Small intestine (tissue), 7 donors: ENCODE results near the gene ZMYM1. TPM values are rescaled to one million over a fixed set of nuclear protein-coding genes. Genes with fewer than 3 reads are reported as not detected.
"Not testable (repeated sequence)": the region's sequence is repeated elsewhere in the genome, so short reads cannot be mapped to it uniquely, and the experiment has no call there.

Source experiments
- DNase-seq, 2 donors: peaks; one replicate each; pipeline versions ENCODE4 v3.0.0 to v3.0.0-alpha.2; 2013
- FAIRE-seq: peaks from 2 replicates; lab custom pipeline; 2012; peaks lifted over from hg19 to GRCh38; lab: Jason Lieb, UNC
- H3K27ac ChIP-seq, 3 donors: one replicate each; pipeline ENCODE4 v1.5.1; 2013; ENCODE audit warnings: low read length in 2 of 3, mild to moderate bottlenecking in 2 of 3, control low read depth in 1 of 3, inconsistent platforms in 1 of 3, low read depth in 1 of 3, moderate library complexity in 1 of 3
- H3K27me3 ChIP-seq, 3 donors: one replicate each; pipeline ENCODE4 v1.6.1; 2013; ENCODE audit warnings: low read length in 3 of 3, inconsistent platforms in 1 of 3; ENCODE audit not compliant: control insufficient read depth in 3 of 3, insufficient read depth in 3 of 3
- H3K36me3 ChIP-seq, 3 donors: one replicate each; pipeline ENCODE4 v1.6.1; 2013; ENCODE audit warnings: low read length in 3 of 3, inconsistent platforms in 1 of 3, low read depth in 1 of 3, mild to moderate bottlenecking in 1 of 3, moderate library complexity in 1 of 3; ENCODE audit not compliant: control insufficient read depth in 3 of 3, insufficient read depth in 2 of 3
- H3K4me1 ChIP-seq, 3 donors: one replicate each; pipeline ENCODE4 v1.6.1; 2013; ENCODE audit warnings: low read length in 2 of 3, inconsistent platforms in 1 of 3, low read depth in 1 of 3, mild to moderate bottlenecking in 1 of 3, moderate library complexity in 1 of 3; ENCODE audit not compliant: control insufficient read depth in 3 of 3, insufficient read depth in 2 of 3
- H3K4me3 ChIP-seq, 3 donors: one replicate each; pipeline ENCODE4 v1.5.1; 2013; ENCODE audit warnings: low read length in 3 of 3, control low read depth in 1 of 3, inconsistent platforms in 1 of 3, low read depth in 1 of 3, mild to moderate bottlenecking in 1 of 3, moderate library complexity in 1 of 3
- H3K9me3 ChIP-seq, 2 donors: one replicate each; pipeline ENCODE4 v1.6.1; 2013; ENCODE audit warnings: low read depth in 1 of 2, low read length in 1 of 2; ENCODE audit not compliant: control insufficient read depth in 2 of 2, insufficient read depth in 1 of 2
- WGBS, 3 donors: extraction: QIAGEN DNeasy Blood & Tissue Kit; methylation state at CpG; one replicate each; pipeline ENCODE4 v1.1.7; 2013; 5-methylcytosine and 5-hydroxymethylcytosine counted together
- polyA plus RNA-seq, 4 donors: library from polyadenylated mRNA; stranded (reverse) in 3 of 4; unstranded in 1 of 4; fragments of 200-250 nt in 3 of 4; fragments of 120-200 nt in 1 of 4; gene quantifications; one replicate each; pipeline versions ENCODE4 v1.2.1 to v1.2.3, GENCODE V29; 2013
- donor health status: healthy with polysubstance abuse.
- donor health status: control.
- donor health status: control.
- donor health status: Bipolar disorder and iron deficiency.
- donor health status: healthy.

The ZMYM1 gene
- polyA plus RNA-seq, 4 donors, result 1.1 to 17.5 (median 3.2) TPM

- 75 to 95% (median 83%) methylated on average over 1 of the region's 1 CpG for WGBS, 3 donors
- H3K4me3 ChIP-seq, result no peak overlapping the region
These were observed 47.4 kb downstream of the ZMYM1 start for GRCh38 chr1:35126546-35126945.

GRCh38 chr1:35129080-35129479 is 49.9 kb downstream of the ZMYM1 start:
- FAIRE-seq (no peak), DNase-seq (no peak)
- no peak overlapping the region for H3K4me3 ChIP-seq
- peaks cover 0 to 20% of the 10 kb centered on the region in 2 donors for H3K9me3 ChIP-seq
- no peak overlapping the region for H3K27ac ChIP-seq
- H3K4me1 ChIP-seq, result no peaks in the 10 kb centered on the region
- H3K36me3 ChIP-seq, result no peaks in the 10 kb centered on the region
- no peaks in the 10 kb centered on the region for H3K27me3 ChIP-seq

More at GRCh38 chr1:35126546-35126945, 47.4 kb downstream of the ZMYM1 start:
- FAIRE-seq (no peak), DNase-seq (no peak)
- Histone ChIP-seq H3K27ac (no peak overlapping the region), H3K27me3 (no peaks in the 10 kb centered on the region), H3K36me3 (peaks cover 0 to 1% (median 0%) of the 10 kb centered on the region in 3 donors), H3K9me3 (peaks cover 0 to 20% of the 10 kb centered on the region in 2 donors), H3K4me1 (no peaks in the 10 kb centered on the region)

- no peak for DNase-seq
- Histone ChIP-seq H3K27me3 (no peaks in the 10 kb centered on the region), H3K36me3 (no peaks in the 10 kb centered on the region), H3K9me3 (no peaks in the 10 kb centered on the region), H3K4me3 (no peak overlapping the region), H3K27ac (no peak overlapping the region), H3K4me1 (no peaks in the 10 kb centered on the region)
- 82 to 88% (median 82%) methylated on average over 3 of the region's 3 CpGs for WGBS, 3 donors
- no peak for FAIRE-seq
These were observed 57.6 kb downstream of the ZMYM1 start for GRCh38 chr1:35136780-35137179.

- H3K9me3 ChIP-seq, H3K4me3 ChIP-seq, H3K36me3 ChIP-seq, H3K27ac ChIP-seq, DNase-seq, H3K4me1 ChIP-seq, FAIRE-seq, H3K27me3 ChIP-seq: not testable (repeated sequence)
- 90 to 92% (median 90%) methylated on average over 5 of the region's 5 CpGs for WGBS, 3 donors
These were observed 58.4 kb downstream of the ZMYM1 start for GRCh38 chr1:35137590-35137989.

GRCh38 chr1:35142294-35142693 is 63.1 kb downstream of the ZMYM1 start:
- H3K4me1 ChIP-seq, H3K27ac ChIP-seq, H3K36me3 ChIP-seq, H3K9me3 ChIP-seq, H3K4me3 ChIP-seq, FAIRE-seq, DNase-seq, H3K27me3 ChIP-seq: not testable (repeated sequence)

GRCh38 chr1:35142728-35143127 is 63.5 kb downstream of the ZMYM1 start:
- not testable (repeated sequence) for FAIRE-seq, H3K27me3 ChIP-seq, H3K27ac ChIP-seq, H3K4me1 ChIP-seq, DNase-seq, H3K4me3 ChIP-seq, H3K9me3 ChIP-seq, H3K36me3 ChIP-seq
- WGBS, 3 donors, result 82 to 96% (median 87%) methylated on average over 9 of the region's 9 CpGs

GRCh38 chr1:35143737-35144508 is 64.7 kb downstream of the ZMYM1 start:
- DNase-seq (no peak), FAIRE-seq (no peak)
- H3K4me3 ChIP-seq, result no peak overlapping the region
- no peak overlapping the region for H3K27ac ChIP-seq
- H3K9me3 ChIP-seq, result no peaks in the 10 kb centered on the region
- H3K27me3 ChIP-seq, result peaks cover 0 to 4% (median 0%) of the 10 kb centered on the region in 3 donors
- no peaks in the 10 kb centered on the region for H3K36me3 ChIP-seq
- 81 to 94% (median 92%) methylated on average over 12 of the region's 12 CpGs for WGBS, 3 donors
- H3K4me1 ChIP-seq, result no peaks in the 10 kb centered on the region

DNA sequence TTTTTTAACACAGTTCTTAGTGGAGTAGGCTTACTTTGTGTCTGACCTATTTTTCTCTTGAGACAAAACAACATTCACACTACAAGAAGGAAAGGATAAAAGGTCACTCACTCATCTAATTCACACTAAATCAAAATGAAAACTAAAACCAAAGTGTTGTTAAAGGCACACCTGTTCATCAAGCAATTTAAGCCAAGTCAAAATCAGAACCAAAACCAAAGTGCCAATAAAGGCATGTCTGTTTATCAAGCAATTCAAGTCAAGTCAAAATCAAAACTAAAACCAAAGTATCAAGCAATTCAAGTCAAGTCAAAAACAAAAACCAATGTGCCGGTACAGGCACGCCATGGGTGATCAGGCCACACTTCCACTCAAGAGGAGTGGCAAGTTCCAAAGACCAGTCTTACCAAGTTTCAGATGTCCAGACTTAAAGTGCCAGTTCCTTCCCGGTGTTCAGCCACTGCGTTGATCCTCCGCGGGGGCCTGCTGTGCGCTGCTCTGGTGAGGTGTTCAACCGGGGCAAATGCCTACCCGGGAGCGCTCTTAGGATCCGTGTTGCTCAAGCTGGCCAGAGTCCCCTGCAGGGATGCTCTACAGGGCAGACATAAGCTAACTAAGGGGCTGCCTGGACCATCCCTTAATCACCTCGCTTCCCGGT is 66.8 kb downstream of the ZMYM1 start:
- not testable (repeated sequence) for H3K36me3 ChIP-seq, H3K9me3 ChIP-seq, H3K27me3 ChIP-seq, H3K4me1 ChIP-seq
- DNase-seq (peak in 1 of 2 donors; percentile 63), FAIRE-seq (peak; percentile 83)
- H3K27ac ChIP-seq, result peak overlapping the region in 1 of 3 donors; percentile 3
- WGBS, 3 donors, result 11 to 58% (median 43%) methylated on average over 13 of the region's 13 CpGs
- H3K4me3 ChIP-seq, result peak overlapping the region in 1 of 3 donors; percentile 12
